CD14-positive monocyte (primary cell): Measurements from ENCODE around the gene DGKE. TPM values are rescaled to one million over a fixed set of nuclear protein-coding genes. Genes with fewer than 3 reads are reported as not detected.
A peak's percentile ranks its signal among the peaks of the same experiment; 100 is the strongest.

ENCODE experiments used
- DNase-seq, 3 donors: peaks; one replicate each; pipeline ENCODE4 v3.0.0-alpha.2; 2011 to 2022
- H2AFZ ChIP-seq: 2 replicates; pipeline ENCODE4 v1.6.0; 2012; ENCODE audit warnings: mild to moderate bottlenecking, low read depth, low read length, inconsistent platforms; ENCODE audit not compliant: insufficient read depth, poor library complexity, severe bottlenecking
- H3K27ac ChIP-seq, 2 donors: 1 replicate in 1 of 2; 2 replicates in 1 of 2; pipeline ENCODE4 v1.5.1; 2012 to 2013; ENCODE audit warnings: low read length in 2 of 2, control low read depth in 1 of 2, inconsistent platforms in 1 of 2, low read depth in 1 of 2, mild to moderate bottlenecking in 1 of 2
- H3K27me3 ChIP-seq, 2 donors: one replicate each; pipeline versions ENCODE4 v1.6.0 to v1.6.1; 2011 to 2013; ENCODE audit warnings: low read length in 2 of 2; ENCODE audit not compliant: control insufficient read depth in 2 of 2, insufficient read depth in 2 of 2
- H3K36me3 ChIP-seq, 2 donors: replicated peaks in 1 of 2; 1 replicate in 1 of 2; 2 replicates in 1 of 2; pipeline versions ENCODE4 v1.5.1 to v1.6.1; 2012 to 2013; ENCODE audit warnings: low read length in 2 of 2, control low read depth in 1 of 2, inconsistent platforms in 1 of 2, mild to moderate bottlenecking in 1 of 2; ENCODE audit not compliant: insufficient read depth in 2 of 2, control insufficient read depth in 1 of 2
- H3K4me1 ChIP-seq, 2 donors: 1 replicate in 1 of 2; 2 replicates in 1 of 2; pipeline versions ENCODE4 v1.5.1 to v1.6.1; 2012 to 2013; ENCODE audit warnings: low read length in 2 of 2, control low read depth in 1 of 2, inconsistent platforms in 1 of 2, mild to moderate bottlenecking in 1 of 2, moderate library complexity in 1 of 2; ENCODE audit not compliant: insufficient read depth in 2 of 2, control insufficient read depth in 1 of 2
- H3K4me2 ChIP-seq: replicated peaks from 2 replicates; pipeline ENCODE3; 2012; ENCODE audit warnings: low read length, moderate library complexity, mild to moderate bottlenecking; ENCODE audit not compliant: poor library complexity, severe bottlenecking; ENCODE audit errors: extremely low read depth
- H3K4me3 ChIP-seq, 3 experiments: fragments of 200-600 bp in 1 of 3; sonication (generic) in 1 of 3; replicated peaks in 1 of 3; 1 replicate in 2 of 3; 2 replicates in 1 of 3; pipeline ENCODE4 v1.5.1; 2011 to 2013; ENCODE audit warnings: low read length in 3 of 3, mild to moderate bottlenecking in 3 of 3, control low read depth in 2 of 3, low read depth in 2 of 3, inconsistent platforms in 1 of 3, moderate library complexity in 1 of 3
- H3K79me2 ChIP-seq: 2 replicates; pipeline ENCODE4 v1.6.0; 2012; ENCODE audit warnings: mild to moderate bottlenecking, control low read depth, inconsistent platforms, low read length, moderate library complexity; ENCODE audit not compliant: insufficient read depth
- H3K9ac ChIP-seq: 2 replicates; pipeline ENCODE4 v1.6.0; 2017; ENCODE audit warnings: low read length, mild to moderate bottlenecking; ENCODE audit not compliant: insufficient read depth, poor library complexity, severe bottlenecking
- H3K9me3 ChIP-seq, 2 donors: replicated peaks in 1 of 2; 1 replicate in 1 of 2; 2 replicates in 1 of 2; pipeline versions ENCODE4 v1.5.1 to v1.6.1; 2012 to 2013; ENCODE audit warnings: low read length in 2 of 2, control low read depth in 1 of 2; ENCODE audit not compliant: control insufficient read depth in 1 of 2, insufficient read depth in 1 of 2
- H4K20me1 ChIP-seq: 2 replicates; pipeline ENCODE4 v1.6.0; 2012; ENCODE audit warnings: mild to moderate bottlenecking, low read length, control low read depth, moderate library complexity; ENCODE audit not compliant: insufficient read depth
- H3K27ac Mint-ChIP-seq, 7 donors: one replicate each; pipeline ENCODE4 v1.8.0; 2020; ENCODE audit warnings: mild to moderate bottlenecking in 7 of 7, mixed read lengths in 7 of 7, moderate library complexity in 6 of 7, inconsistent platforms in 2 of 7
- H3K27me3 Mint-ChIP-seq, 3 donors: one replicate each; pipeline ENCODE4 v1.8.0; 2021 to 2022; ENCODE audit warnings: low read depth in 3 of 3, mild to moderate bottlenecking in 3 of 3, mixed read lengths in 3 of 3, moderate library complexity in 3 of 3, inconsistent platforms in 1 of 3
- H3K36me3 Mint-ChIP-seq, 2 donors: one replicate each; pipeline ENCODE4 v1.8.0; 2020; ENCODE audit warnings: mixed read lengths in 2 of 2, inconsistent platforms in 1 of 2, mild to moderate bottlenecking in 1 of 2
- H3K4me1 Mint-ChIP-seq: one replicate; pipeline ENCODE4 v1.8.0; 2020; ENCODE audit warnings: mild to moderate bottlenecking, mixed read lengths
- H3K4me3 Mint-ChIP-seq, 2 donors: one replicate each; pipeline ENCODE4 v1.8.0; 2020; ENCODE audit warnings: mild to moderate bottlenecking in 2 of 2, mixed read lengths in 2 of 2, moderate library complexity in 1 of 2
- H3K9me3 Mint-ChIP-seq, 7 donors: one replicate each; pipeline ENCODE4 v1.8.0; 2020 to 2022; ENCODE audit warnings: mixed read lengths in 7 of 7, mild to moderate bottlenecking in 6 of 7, moderate library complexity in 6 of 7, inconsistent platforms in 2 of 7
- CTCF ChIP-seq: fragments of 200-600 bp; IDR thresholded peaks from one replicate; pipeline ENCODE4 v1.8.0; 2022; ENCODE audit warnings: antibody characterized with exemption, mild to moderate bottlenecking
- WGBS: methylation state at CpG from one replicate; pipeline ENCODE4 v1.1.5; 2013; ENCODE audit warnings: missing lambda C conversion rate; ENCODE audit not compliant: insufficient coverage; 5-methylcytosine and 5-hydroxymethylcytosine counted together
- intact Hi-C, 2 donors: fragments of 100-400 bp; cut with micrococcal nuclease; formaldehyde crosslinking; loops; one replicate each; pipeline versions ENCODE4 v1.15.0 to v1.15.1; 2023
- polyA plus RNA-seq, 3 donors: library from polyadenylated mRNA; depleted of rRNA in 1 of 3; unstranded in 2 of 3; stranded (reverse) in 1 of 3; fragments of 300-500 nt in 2 of 3; fragments of >200 nt in 1 of 3; fragmentation: Illumina TruSeq in 2 of 3; gene quantifications; 1 replicate in 2 of 3; 2 replicates in 1 of 3; pipeline ENCODE4 v1.2.3, GENCODE V29; 2012 to 2021

Gene DGKE
- polyA plus RNA-seq, 3 donors, result 1.1 to 3.0 (median 1.5) TPM

GRCh38 chr17:56821847-56822534 lies 12.0 kb upstream of the DGKE start:
- no peak overlapping the region for H3K27ac ChIP-seq
- no peaks in the 10 kb centered on the region for H3K9me3 Mint-ChIP-seq
- no peak overlapping the region for H3K4me2 ChIP-seq
- WGBS, result 100% methylated on average over 1 of the region's 3 CpGs
- H3K79me2 ChIP-seq, result no peaks in the 10 kb centered on the region
- H4K20me1 ChIP-seq, result no peaks in the 10 kb centered on the region
- no peaks in the 10 kb centered on the region for H3K9me3 ChIP-seq
- no peak overlapping the region for H3K9ac ChIP-seq
- peaks cover 4% of the 10 kb centered on the region for H3K4me1 Mint-ChIP-seq
- peaks cover 0 to 8% (median 6%) of the 10 kb centered on the region in 3 donors for H3K27me3 Mint-ChIP-seq
- no peak for DNase-seq
- no peak overlapping the region for H3K4me3 ChIP-seq
- H3K36me3 ChIP-seq, result no peaks in the 10 kb centered on the region
- TF ChIP-seq CTCF, result no peak
- no peak overlapping the region for H2AFZ ChIP-seq
- no peak overlapping the region for H3K4me3 Mint-ChIP-seq
- no peak overlapping the region for H3K27ac Mint-ChIP-seq
- no peaks in the 10 kb centered on the region for H3K27me3 ChIP-seq
- H3K36me3 Mint-ChIP-seq, result peaks cover 0 to 3% of the 10 kb centered on the region in 2 donors
- intact Hi-C loops, result no loop called here
- H3K4me1 ChIP-seq, result no peaks in the 10 kb centered on the region

GRCh38 chr17:56822725-56823124 lies 11.2 kb upstream of the DGKE start:
- H3K4me1 Mint-ChIP-seq, result peaks cover 4% of the 10 kb centered on the region
- no peaks in the 10 kb centered on the region for H3K27me3 ChIP-seq
- H3K9me3 Mint-ChIP-seq, result no peaks in the 10 kb centered on the region
- H3K36me3 ChIP-seq, result no peaks in the 10 kb centered on the region
- H3K36me3 Mint-ChIP-seq, result peaks cover 0 to 5% of the 10 kb centered on the region in 2 donors
- H3K4me2 ChIP-seq, result no peak overlapping the region
- no peak overlapping the region for H2AFZ ChIP-seq
- H3K27ac ChIP-seq, result no peak overlapping the region
- no peak for TF ChIP-seq CTCF
- no peak overlapping the region for H3K9ac ChIP-seq
- H3K4me3 Mint-ChIP-seq, result no peak overlapping the region
- H4K20me1 ChIP-seq, result no peaks in the 10 kb centered on the region
- no peaks in the 10 kb centered on the region for H3K9me3 ChIP-seq
- 35% methylated on average over 4 of the region's 5 CpGs for WGBS
- no peak overlapping the region for H3K4me3 ChIP-seq
- peak overlapping the region in 1 of 7 donors; percentile 5 for H3K27ac Mint-ChIP-seq
- no peak for DNase-seq
- H3K27me3 Mint-ChIP-seq, result peaks cover 0 to 8% (median 6%) of the 10 kb centered on the region in 3 donors
- intact Hi-C loops, result no loop called here
- no peaks in the 10 kb centered on the region for H3K4me1 ChIP-seq
- no peaks in the 10 kb centered on the region for H3K79me2 ChIP-seq
